Trophoblast cell (in vitro differentiated cells and primary cell): ENCODE data around the gene DNMT3A.

Experiments
- DNase-seq, 2 donors: peaks; one replicate each; pipeline ENCODE4 v3.0.0-alpha.2; 2016
- H2AFZ ChIP-seq: 2 replicates; pipeline ENCODE4 v1.6.1; 2013; ENCODE audit warnings: low read length, moderate library complexity, mild to moderate bottlenecking; ENCODE audit not compliant: insufficient read depth, poor library complexity
- H2AK5ac ChIP-seq: 2 replicates; pipeline ENCODE4 v1.6.1; 2013; ENCODE audit warnings: mild to moderate bottlenecking, low read length
- H2BK120ac ChIP-seq: 2 replicates; pipeline ENCODE4 v1.6.1; 2013; ENCODE audit warnings: low read length, mild to moderate bottlenecking, moderate library complexity; ENCODE audit not compliant: insufficient read depth, poor library complexity
- H2BK12ac ChIP-seq: 2 replicates; pipeline ENCODE4 v1.6.1; 2013; ENCODE audit warnings: mild to moderate bottlenecking, low read length, moderate library complexity
- H2BK5ac ChIP-seq: 2 replicates; pipeline ENCODE4 v1.6.1; 2013; ENCODE audit warnings: low read length, low read depth, moderate library complexity, mild to moderate bottlenecking; ENCODE audit not compliant: poor library complexity
- H3K14ac ChIP-seq: 2 replicates; pipeline ENCODE4 v1.6.1; 2013; ENCODE audit warnings: mild to moderate bottlenecking, low read length
- H3K18ac ChIP-seq: 2 replicates; pipeline ENCODE4 v1.6.1; 2013; ENCODE audit warnings: mild to moderate bottlenecking, low read length
- H3K23ac ChIP-seq: 2 replicates; pipeline ENCODE4 v1.6.1; 2013; ENCODE audit warnings: low read length
- H3K27ac ChIP-seq: 2 replicates; pipeline ENCODE4 v1.5.1; 2013; ENCODE audit warnings: low read depth, mild to moderate bottlenecking, inconsistent platforms, low read length, moderate library complexity
- H3K27me3 ChIP-seq: 2 replicates; pipeline ENCODE4 v1.6.1; 2013; ENCODE audit warnings: inconsistent platforms, mild to moderate bottlenecking, low read length, moderate library complexity; ENCODE audit not compliant: insufficient read depth
- H3K36me3 ChIP-seq, 2 experiments: 1 replicate in 1 of 2; 2 replicates in 1 of 2; pipeline ENCODE4 v1.6.1; 2013; ENCODE audit warnings: low read length in 2 of 2, mild to moderate bottlenecking in 2 of 2, moderate library complexity in 1 of 2; ENCODE audit not compliant: insufficient read depth in 2 of 2, control insufficient read depth in 1 of 2
- H3K4ac ChIP-seq: 2 replicates; pipeline ENCODE4 v1.6.1; 2013; ENCODE audit warnings: low read depth, mild to moderate bottlenecking, low read length, moderate library complexity
- H3K4me1 ChIP-seq, 2 experiments: 1 replicate in 1 of 2; 2 replicates in 1 of 2; pipeline ENCODE4 v1.6.1; 2013; ENCODE audit warnings: low read length in 2 of 2, mild to moderate bottlenecking in 2 of 2, moderate library complexity in 1 of 2; ENCODE audit not compliant: insufficient read depth in 2 of 2, control insufficient read depth in 1 of 2
- H3K4me2 ChIP-seq: 2 replicates; pipeline ENCODE4 v1.6.1; 2013; ENCODE audit warnings: inconsistent platforms, mild to moderate bottlenecking, low read length, moderate library complexity
- H3K4me3 ChIP-seq: 2 replicates; pipeline ENCODE4 v1.5.1; 2013; ENCODE audit warnings: mild to moderate bottlenecking, low read depth, low read length, inconsistent platforms
- H3K79me1 ChIP-seq: one replicate; pipeline ENCODE4 v1.6.1; 2013; ENCODE audit warnings: low read length
- H3K79me2 ChIP-seq: 2 replicates; pipeline ENCODE4 v1.6.1; 2013; ENCODE audit warnings: low read length, mild to moderate bottlenecking; ENCODE audit not compliant: control insufficient read depth, insufficient read depth, poor library complexity
- H3K9ac ChIP-seq: 2 replicates; pipeline ENCODE4 v1.6.1; 2013; ENCODE audit warnings: mild to moderate bottlenecking, low read length
- H3K9me3 ChIP-seq: 2 replicates; pipeline ENCODE4 v1.6.1; 2013; ENCODE audit warnings: low read depth, mild to moderate bottlenecking, control low read depth, inconsistent platforms, low read length; ENCODE audit not compliant: insufficient read depth
- H4K12ac ChIP-seq: 2 replicates; pipeline ENCODE4 v1.6.1; 2013; ENCODE audit warnings: low read depth, mild to moderate bottlenecking, low read length, moderate library complexity
- H4K8ac ChIP-seq: 2 replicates; pipeline ENCODE4 v1.6.1; 2013; ENCODE audit warnings: low read depth, mild to moderate bottlenecking, low read length, moderate library complexity
- H4K91ac ChIP-seq: one replicate; pipeline ENCODE4 v1.6.1; 2013; ENCODE audit warnings: low read depth, mild to moderate bottlenecking, low read length, moderate library complexity
- WGBS: extraction: QIAGEN DNeasy Blood & Tissue Kit; methylation state at CpG from one replicate; pipeline ENCODE4 v1.1.7; 2013; ENCODE audit warnings: missing lambda C conversion rate; ENCODE audit not compliant: insufficient read length, insufficient coverage; ENCODE audit errors: extremely low coverage; 5-methylcytosine and 5-hydroxymethylcytosine counted together

The DNMT3A gene

GRCh38 chr2:25230198-25230947, 111.4 kb downstream of the DNMT3A start:
- no peak overlapping the region for H2BK5ac ChIP-seq

DNA sequence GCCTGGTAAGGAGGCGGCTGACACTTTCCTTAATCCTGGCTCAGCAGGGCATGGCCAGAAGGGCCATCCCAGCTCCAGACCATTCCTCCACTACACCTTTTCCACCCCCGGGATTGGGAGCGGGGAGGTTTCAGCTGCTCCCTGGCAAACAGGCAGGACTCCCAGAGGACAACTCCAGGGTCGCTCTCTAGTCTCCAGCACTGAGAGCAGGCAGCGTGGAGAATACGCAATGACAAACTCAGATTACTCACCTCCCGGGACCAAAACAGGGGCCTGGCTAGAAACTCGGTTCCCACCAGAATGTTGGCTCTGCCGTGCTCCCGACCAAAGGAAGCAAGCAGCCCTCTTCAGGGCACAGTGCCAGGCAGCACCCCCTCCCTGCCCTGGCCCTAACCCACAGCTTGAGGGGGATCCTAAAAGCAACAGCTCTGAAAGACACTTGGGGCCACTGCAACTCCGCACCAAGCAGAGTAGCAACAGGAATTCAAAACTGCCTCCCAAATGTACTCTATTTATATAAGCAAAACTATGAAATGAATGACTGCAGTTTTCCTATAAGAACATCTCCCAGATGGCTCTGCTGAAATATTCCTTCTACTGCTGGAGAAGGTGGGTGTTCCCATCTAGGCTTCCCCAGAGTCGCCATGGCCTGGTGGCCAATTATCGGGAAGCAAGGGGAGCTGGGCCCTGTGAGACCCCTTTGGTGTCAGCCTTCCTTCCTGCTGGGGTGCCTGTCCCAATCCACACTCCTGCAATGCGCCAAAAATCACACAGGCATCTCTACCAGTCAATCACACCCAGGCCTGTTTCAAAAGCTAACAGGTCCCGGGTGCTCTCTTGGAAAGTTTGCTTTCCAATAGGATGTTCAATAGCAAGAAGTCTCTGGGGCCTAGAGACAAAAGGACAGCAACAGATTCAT, 112.2 kb downstream of the DNMT3A start:
- H3K18ac ChIP-seq, result no peak overlapping the region
- peaks cover 21 to 27% of the 10 kb centered on the region in 2 experiments for H3K36me3 ChIP-seq
- DNase-seq, result no peak
- H3K23ac ChIP-seq, result no peak overlapping the region
- no CpG with 5 or more reads among the region's 15 CpGs for WGBS
- no peak overlapping the region for H2BK120ac ChIP-seq
- peaks cover 2 to 5% of the 10 kb centered on the region in 2 experiments for H3K4me1 ChIP-seq
- H3K4ac ChIP-seq, result no peak overlapping the region
- H3K27me3 ChIP-seq, result no peaks in the 10 kb centered on the region
- no peak overlapping the region for H4K8ac ChIP-seq
- H3K27ac ChIP-seq, result no peak overlapping the region
- no peaks in the 10 kb centered on the region for H3K9me3 ChIP-seq
- no peak overlapping the region for H2BK12ac ChIP-seq
- H3K79me2 ChIP-seq, result no peaks in the 10 kb centered on the region
- H3K14ac ChIP-seq, result no peak overlapping the region
- H2AFZ ChIP-seq, result no peak overlapping the region
- no peak overlapping the region for H3K4me3 ChIP-seq
- H2BK5ac ChIP-seq, result no peak overlapping the region
- no peak overlapping the region for H2AK5ac ChIP-seq
- no peak overlapping the region for H3K4me2 ChIP-seq
- no peak overlapping the region for H4K12ac ChIP-seq
- H3K9ac ChIP-seq, result peak overlapping the region; percentile 36
- no peak overlapping the region for H4K91ac ChIP-seq
- H3K79me1 ChIP-seq, result no peaks in the 10 kb centered on the region

More at GRCh38 chr2:25230198-25230947, 111.4 kb downstream of the DNMT3A start:
- Histone ChIP-seq H4K91ac (no peak overlapping the region), H4K12ac (no peak overlapping the region), H2BK120ac (no peak overlapping the region), H3K14ac (no peak overlapping the region), H2AFZ (no peak overlapping the region), H3K79me2 (no peaks in the 10 kb centered on the region), H3K4ac (no peak overlapping the region), H2BK12ac (no peak overlapping the region), H3K27me3 (no peaks in the 10 kb centered on the region), H3K23ac (no peak overlapping the region), H3K9ac (no peak overlapping the region), H3K4me3 (no peak overlapping the region), H3K18ac (no peak overlapping the region), H3K4me2 (no peak overlapping the region), H2AK5ac (no peak overlapping the region), H3K9me3 (no peaks in the 10 kb centered on the region), H3K27ac (no peak overlapping the region), H3K4me1 (peaks cover 2 to 5% of the 10 kb centered on the region in 2 experiments), H3K36me3 (peaks cover 28 to 32% of the 10 kb centered on the region in 2 experiments), H4K8ac (no peak overlapping the region), H3K79me1 (no peaks in the 10 kb centered on the region)
- WGBS, result no CpG with 5 or more reads among the region's 16 CpGs
- DNase-seq, result no peak

DNA sequence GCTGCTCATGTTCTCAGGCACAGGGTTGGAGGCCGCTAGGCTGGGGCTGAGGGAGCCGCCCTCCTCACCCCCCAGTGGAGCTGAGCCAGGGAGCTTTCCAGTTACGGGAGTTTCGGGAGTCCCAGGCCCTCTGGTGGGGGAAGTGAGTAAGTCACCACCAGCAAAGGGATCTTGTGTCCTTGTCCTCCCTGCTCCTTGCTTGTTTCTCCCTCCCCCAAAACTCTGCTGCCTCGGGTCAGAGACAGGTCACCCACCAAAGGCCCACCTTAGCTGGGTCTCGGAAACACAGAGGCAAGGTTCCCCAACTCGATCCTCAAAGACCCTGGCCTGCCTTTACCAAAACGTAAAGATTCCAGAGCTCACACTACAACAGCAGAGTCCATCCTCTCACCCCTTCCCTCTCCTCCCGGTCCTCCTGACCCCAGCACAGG, 112.9 kb downstream of the DNMT3A start:
- no peak overlapping the region for H2BK120ac ChIP-seq
- no peak overlapping the region for H4K12ac ChIP-seq
- peak overlapping the region; percentile 36 for H3K9ac ChIP-seq
- no peak overlapping the region for H4K8ac ChIP-seq
- H3K36me3 ChIP-seq, result peaks cover 16 to 20% of the 10 kb centered on the region in 2 experiments
- no peak overlapping the region for H2AK5ac ChIP-seq
- no peaks in the 10 kb centered on the region for H3K9me3 ChIP-seq
- H3K4me1 ChIP-seq, result peaks cover 2 to 5% of the 10 kb centered on the region in 2 experiments
- no peak overlapping the region for H3K23ac ChIP-seq
- H3K4me2 ChIP-seq, result no peak overlapping the region
- H3K18ac ChIP-seq, result no peak overlapping the region
- no peak overlapping the region for H2BK5ac ChIP-seq
- H3K4ac ChIP-seq, result no peak overlapping the region
- DNase-seq, result peak; percentile 61 to 88
- H3K79me2 ChIP-seq, result no peaks in the 10 kb centered on the region
- no peak overlapping the region for H3K14ac ChIP-seq
- H3K27ac ChIP-seq, result no peak overlapping the region
- H4K91ac ChIP-seq, result no peak overlapping the region
- H2BK12ac ChIP-seq, result no peak overlapping the region
- no peak overlapping the region for H3K4me3 ChIP-seq
- H3K79me1 ChIP-seq, result no peaks in the 10 kb centered on the region
- no peak overlapping the region for H2AFZ ChIP-seq
- no peaks in the 10 kb centered on the region for H3K27me3 ChIP-seq
- WGBS, result no CpG with 5 or more reads among the region's 9 CpGs

GRCh38 chr2:25227576-25227975, 114.1 kb downstream of the DNMT3A start:
- Histone ChIP-seq H3K18ac (no peak overlapping the region), H3K4me3 (no peak overlapping the region), H2AK5ac (no peak overlapping the region), H3K23ac (no peak overlapping the region), H4K8ac (no peak overlapping the region), H3K36me3 (peaks cover 8 to 11% of the 10 kb centered on the region in 2 experiments), H4K12ac (no peak overlapping the region), H2AFZ (no peak overlapping the region), H3K4ac (no peak overlapping the region), H4K91ac (no peak overlapping the region), H2BK12ac (no peak overlapping the region), H2BK120ac (no peak overlapping the region), H3K4me2 (no peak overlapping the region), H2BK5ac (no peak overlapping the region), H3K27me3 (no peaks in the 10 kb centered on the region), H3K27ac (no peak overlapping the region), H3K9ac (no peak overlapping the region), H3K14ac (no peak overlapping the region), H3K4me1 (peaks cover 2 to 5% of the 10 kb centered on the region in 2 experiments), H3K9me3 (no peaks in the 10 kb centered on the region), H3K79me2 (no peaks in the 10 kb centered on the region), H3K79me1 (no peaks in the 10 kb centered on the region)
- WGBS, result no CpG with 5 or more reads among the region's 7 CpGs
- no peak for DNase-seq
